ENCODE results near the gene RAVER1. TPM values are rescaled to one million over a fixed set of nuclear protein-coding genes. Genes with fewer than 3 reads are reported as not detected.

RAVER1 gene
- total RNA-seq, 4 donors from 2014 or later, result 18.3 to 52.0 (median 39.1) TPM

GRCh38 chr19:10268071-10268470 lies 65.3 kb downstream of the RAVER1 start:
- Histone ChIP-seq H3K27ac (peak overlapping the region; percentile 6 to 48 (median 29)), H3K4me3 (replicated peaks in 1 of 3) (no peak overlapping the region), H3K27me3 (no peaks in the 10 kb centered on the region), H3K36me3 (no peaks in the 10 kb centered on the region), H3K9me3 (no peaks in the 10 kb centered on the region), H3K4me1 (peaks cover 10 to 21% of the 10 kb centered on the region in 2 donors)
- intact Hi-C loops (cut with DNase I), result loop anchor here (2.0 kb wide), 1 partner anchor 121 kb away; no protein-coding TSS in a partner anchor
- TF ChIP-seq POLR2A (IDR thresholded peaks at IDR 0.05) (no peak), CTCF (IDR thresholded peaks at IDR 0.05) (no peak)
- DNase-seq, result no peak
- WGBS, 2 donors, result 69 to 75% methylated on average over 6 of the region's 6 CpGs

GRCh38 chr19:10266706-10267105 lies 66.6 kb downstream of the RAVER1 start:
- DNase-seq, result no peak
- TF ChIP-seq CTCF (IDR thresholded peaks at IDR 0.05) (no peak), POLR2A (IDR thresholded peaks at IDR 0.05) (no peak)
- H3K27me3 ChIP-seq, result no peaks in the 10 kb centered on the region
- H3K27ac ChIP-seq, result no peak overlapping the region
- WGBS, 2 donors, result 95 to 96% methylated on average over 7 of the region's 7 CpGs
- H3K36me3 ChIP-seq, result no peaks in the 10 kb centered on the region
- no peak overlapping the region for H3K4me3 ChIP-seq (replicated peaks in 1 of 3)
- H3K9me3 ChIP-seq, result no peaks in the 10 kb centered on the region
- intact Hi-C loops (cut with DNase I), result no loop called here
- peaks cover 10 to 21% of the 10 kb centered on the region in 2 donors for H3K4me1 ChIP-seq

Small RNA genes within 50 kb of the gene (small RNA-seq; reads per million reads assigned to genes)
- gene AC011511.1, result not detected
- not detected for gene AC011511.4

Other genes starting within 250 kb of the RAVER1 start
- gene SHFL, start 247.2 kb downstream of the RAVER1 start, total RNA-seq, result 10 to 100 TPM; 18.5 to 46.1 (median 32.6) TPM
- under 1 TPM in 2 of 4 donors, not detected in 2; 0.33 to 0.54 TPM for gene ANGPTL6, start 230.9 kb downstream of the RAVER1 start, total RNA-seq
- gene PPAN, start 227.2 kb downstream of the RAVER1 start, total RNA-seq, result 10 to 100 TPM; 26.2 to 33.0 (median 29.7) TPM
- 1 to 10 TPM; 6.1 to 9.3 (median 6.3) TPM for gene P2RY11, start 221.8 kb downstream of the RAVER1 start, total RNA-seq
- 100 to 1,000 TPM; 219 to 342 (median 250) TPM for gene EIF3G, start 213.6 kb downstream of the RAVER1 start, total RNA-seq
- 10 to 100 TPM; 31.2 to 49.5 (median 36.0) TPM for gene DNMT1, start 138.6 kb downstream of the RAVER1 start, total RNA-seq
- 1 to 10 TPM; 3.6 to 9.8 (median 5.3) TPM for gene S1PR2, start 102.2 kb downstream of the RAVER1 start, total RNA-seq
- gene MRPL4, start 81.3 kb downstream of the RAVER1 start, total RNA-seq, result 10 to 100 TPM; 36.1 to 81.7 (median 54.9) TPM
- 10 to 100 TPM in 3 of 4 donors, 1 to 10 TPM in 1; 8.1 to 37.6 (median 19.7) TPM for gene ICAM1, start 62.4 kb downstream of the RAVER1 start, total RNA-seq
- under 1 TPM in 1 of 4 donors, not detected in 3; 0.44 TPM for gene ICAM4, start 46.6 kb downstream of the RAVER1 start, total RNA-seq
- 1 to 10 TPM in 2 of 4 donors, not detected in 2; 1.0 to 1.6 TPM for gene ICAM5, start 43.6 kb downstream of the RAVER1 start, total RNA-seq
- 1 to 10 TPM in 3 of 4 donors, under 1 TPM in 1; 0.75 to 8.8 (median 2.2) TPM for gene ZGLP1, start 23.7 kb downstream of the RAVER1 start, total RNA-seq
- 10 to 100 TPM; 22.8 to 44.8 (median 33.3) TPM for gene FDX2, start 17.5 kb downstream of the RAVER1 start, total RNA-seq
- gene ICAM3, start 6.1 kb upstream of the RAVER1 start, total RNA-seq, result 1 to 10 TPM; 5.5 to 8.5 (median 5.8) TPM
- gene TYK2, start 47.0 kb upstream of the RAVER1 start, total RNA-seq, result 100 to 1,000 TPM in 1 of 4 donors, 10 to 100 TPM in 3; 59.1 to 127 (median 70.3) TPM
- gene CDC37, start 70.0 kb upstream of the RAVER1 start, total RNA-seq, result 100 to 1,000 TPM in 3 of 4 donors, 10 to 100 TPM in 1; 99.7 to 154 (median 125) TPM
- gene PDE4A, start 87.0 kb upstream of the RAVER1 start, total RNA-seq, result 10 to 100 TPM; 16.1 to 21.0 (median 18.4) TPM
- gene KEAP1, start 169.8 kb upstream of the RAVER1 start, total RNA-seq, result 10 to 100 TPM; 95.4 to 99.9 (median 97.8) TPM
- gene S1PR5, start 183.9 kb upstream of the RAVER1 start, total RNA-seq, result under 1 TPM in 3 of 4 donors, not detected in 1; 0.22 to 0.59 (median 0.27) TPM
- 10 to 100 TPM; 28.4 to 37.0 (median 31.3) TPM for gene ATG4D, start 210.4 kb upstream of the RAVER1 start, total RNA-seq
- gene KRI1, start 232.5 kb upstream of the RAVER1 start, total RNA-seq, result 10 to 100 TPM; 17.3 to 49.7 (median 28.2) TPM
- gene CDKN2D, start 235.4 kb upstream of the RAVER1 start, total RNA-seq, result 1 to 10 TPM; 2.0 to 8.2 (median 3.7) TPM

Measured in thyroid gland (tissue), 4 donors.